Erythroblast (primary cell): ENCODE measurements around the gene ARTN.

Experiments used
- GATA1 ChIP-seq: IDR thresholded peaks from 2 replicates; pipeline ENCODE4 v1.6.1; 2011; ENCODE audit warnings: low read depth, mild to moderate bottlenecking, control low read depth, low read length, moderate library complexity
- POLR2A ChIP-seq: IDR thresholded peaks from 2 replicates; pipeline ENCODE4 v1.6.1; 2011; ENCODE audit warnings: mild to moderate bottlenecking, low read length

DNA sequence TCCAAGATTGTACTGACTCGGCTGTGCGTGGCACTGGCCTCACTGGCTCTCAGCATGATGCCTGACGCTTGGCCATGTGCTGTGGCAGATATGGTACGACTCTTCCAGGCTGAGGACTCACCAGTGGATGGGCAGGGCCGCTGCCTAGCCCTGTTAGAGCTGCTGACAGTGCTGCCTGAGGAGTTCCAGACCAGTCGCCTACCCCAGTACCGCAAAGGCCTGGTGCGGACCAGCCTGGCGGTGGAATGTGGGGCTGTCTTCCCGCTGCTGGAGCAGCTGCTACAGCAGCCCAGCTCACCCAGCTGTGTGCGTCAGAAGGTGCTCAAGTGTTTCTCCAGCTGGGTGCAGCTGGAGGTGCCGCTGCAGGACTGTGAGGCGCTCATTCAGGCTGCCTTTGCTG lies 16.1 kb downstream of the ARTN start:
- TF ChIP-seq POLR2A: no peak
- TF ChIP-seq GATA1: no peak
